ENCODE data around the gene HEBP2.

HEBP2 gene

GRCh38 chr6:138397128-138398122, 6.6 kb upstream of the HEBP2 start:
- DNase-seq = no peak

- no peak for DNase-seq
Measured at GRCh38 chr6:138400326-138400725, 3.7 kb upstream of the HEBP2 start.

GRCh38 chr6:138401960-138402837, 1.8 kb upstream of the HEBP2 start:
- no peak for DNase-seq

GRCh38 chr6:138402838-138403187, 1.2 kb upstream of the HEBP2 start:
- DNase-seq = no peak

GRCh38 chr6:138403324-138403800, 661 bp upstream of the HEBP2 start:
- no peak for DNase-seq

- DNase-seq = no peak
Measured at GRCh38 chr6:138404666-138405337, 779 bp downstream of the HEBP2 start.

- no peak for DNase-seq
Measured at GRCh38 chr6:138405816-138406413, 1.9 kb downstream of the HEBP2 start.

GRCh38 chr6:138406443-138406842, 2.4 kb downstream of the HEBP2 start:
- DNase-seq = no peak

GRCh38 chr6:138410048-138410735, 6.2 kb downstream of the HEBP2 start:
- DNase-seq = no peak

- no peak for DNase-seq
Measured at GRCh38 chr6:138410972-138411880, 7.2 kb downstream of the HEBP2 start.

GRCh38 chr6:138415125-138415524, 11.1 kb downstream of the HEBP2 start:
- DNase-seq = no peak

GRCh38 chr6:138416206-138416605, 12.2 kb downstream of the HEBP2 start:
- DNase-seq = no peak

- no peak for DNase-seq
Measured at GRCh38 chr6:138417493-138418117, 13.6 kb downstream of the HEBP2 start.

GRCh38 chr6:138418118-138418742, 14.2 kb downstream of the HEBP2 start:
- no peak for DNase-seq

- no peak for DNase-seq
Measured at GRCh38 chr6:138419766-138420165, 15.7 kb downstream of the HEBP2 start.

GRCh38 chr6:138420356-138420755, 16.3 kb downstream of the HEBP2 start:
- no peak for DNase-seq

- no peak for DNase-seq
Measured at GRCh38 chr6:138421089-138421488, 17.1 kb downstream of the HEBP2 start.

- no peak for DNase-seq
Measured at GRCh38 chr6:138421608-138422007, 17.6 kb downstream of the HEBP2 start.

- no peak for DNase-seq
Measured at GRCh38 chr6:138422861-138423260, 18.8 kb downstream of the HEBP2 start.
